K562 (cell line): Measurements from ENCODE around the gene RBFOX1. TPM values are rescaled to one million over a fixed set of nuclear protein-coding genes. Genes with fewer than 3 reads are reported as not detected.
A peak's percentile ranks its signal among the peaks of the same experiment; 100 is the strongest.

Source experiments
- ATAC-seq: fragments of 200-7000 bp; cut with Tn5 transposase; 3 replicates; pipeline ENCODE4 v1.9.1; 2020; ENCODE audit warnings: moderate library complexity
- BruUV-seq: library from RNA; stranded (reverse); fragments of 400-500 nt; replicated peaks from 2 replicates; lab custom pipeline; 2021; lab: Mats Ljungman, UMichigan
- CTCF ChIA-PET: fragments of 300-600 bp; formaldehyde crosslinking; extraction: SDS; loops from one replicate; lab custom pipeline; 2021; ENCODE audit warnings: low intra/inter-chr PET ratio; lab: Yijun Ruan, JAX
- POLR2A ChIA-PET: fragments of 300-600, 350-650 bp; sonication (Branson Sonifier 250); formaldehyde crosslinking; extraction: SDS; loops from one replicate; lab custom pipeline; 2021; ENCODE audit warnings: antibody characterized with exemption, inconsistent platforms; lab: Yijun Ruan, JAX
- DNase-seq, 4 experiments: peaks; one replicate each; pipeline versions ENCODE4 v3.0.0 to v3.0.0-alpha.2; 2011 to 2018; ENCODE audit warnings: low spot score in 3 of 4, mixed read lengths in 3 of 4; ENCODE audit errors: extremely low read depth in 1 of 4
- FAIRE-seq: peaks from 2 replicates; lab custom pipeline; 2011; peaks lifted over from hg19 to GRCh38; lab: Jason Lieb, UNC
- H2AFZ ChIP-seq: 2 replicates; pipeline ENCODE4 v1.6.0; 2011; ENCODE audit warnings: low read depth, low read length, control low read depth, inconsistent platforms
- H3K27ac ChIP-seq: fragments of 200-600 bp; 3 replicates; pipeline ENCODE4 v1.8.0; 2011; ENCODE audit warnings: low read depth, mild to moderate bottlenecking, control low read depth, inconsistent platforms, low read length, moderate library complexity, mixed read lengths; ENCODE audit errors: extremely low read depth
- H3K27me3 ChIP-seq, 2 experiments: fragments of 300-600 bp in 1 of 2; 2 replicates in 1 of 2; 3 replicates in 1 of 2; pipeline versions ENCODE4 v1.6.0 to v1.8.0; 2011; ENCODE audit warnings: inconsistent platforms in 2 of 2, low read length in 2 of 2, mild to moderate bottlenecking in 1 of 2, mixed read lengths in 1 of 2, moderate library complexity in 1 of 2; ENCODE audit not compliant: control insufficient read depth in 2 of 2, insufficient read depth in 2 of 2
- H3K36me3 ChIP-seq: fragments of 300-600 bp; 3 replicates; pipeline ENCODE4 v1.8.0; 2011; ENCODE audit warnings: mild to moderate bottlenecking, low read length, inconsistent platforms; ENCODE audit not compliant: control insufficient read depth, insufficient read depth
- H3K4me1 ChIP-seq, 2 experiments: fragments of 200-600 bp in 1 of 2; replicated peaks in 1 of 2; 2 replicates in 1 of 2; 3 replicates in 1 of 2; pipeline versions ENCODE4 v1.5.1 to v1.8.0; 2011; ENCODE audit warnings: inconsistent platforms in 2 of 2, low read length in 2 of 2, mild to moderate bottlenecking in 1 of 2, mixed read lengths in 1 of 2, moderate library complexity in 1 of 2; ENCODE audit not compliant: control insufficient read depth in 2 of 2, insufficient read depth in 2 of 2
- H3K4me2 ChIP-seq: 2 replicates; pipeline ENCODE4 v1.6.1; 2011; ENCODE audit warnings: low read length, control low read depth, inconsistent platforms, mixed read lengths; ENCODE audit not compliant: insufficient read depth
- H3K4me3 ChIP-seq: fragments of 200-600 bp; sonication (generic), shearing (Covaris generic); 2 replicates; pipeline ENCODE4 v1.5.1; 2016; ENCODE audit warnings: control low read depth, inconsistent platforms
- H3K79me2 ChIP-seq: fragments of 200-600 bp; 3 replicates; pipeline ENCODE4 v1.8.0; 2011; ENCODE audit warnings: low read length, inconsistent platforms; ENCODE audit not compliant: control insufficient read depth, insufficient read depth
- H3K9ac ChIP-seq, 2 experiments: 2 replicates each; pipeline versions ENCODE4 v1.6.0 to v1.6.1; 2011; ENCODE audit warnings: low read depth in 2 of 2, low read length in 2 of 2, control low read depth in 1 of 2, inconsistent platforms in 1 of 2, mild to moderate bottlenecking in 1 of 2, mixed read lengths in 1 of 2; ENCODE audit not compliant: insufficient read depth in 1 of 2
- H3K9me1 ChIP-seq: one replicate; pipeline ENCODE4 v1.6.0; 2011; ENCODE audit warnings: inconsistent platforms, mild to moderate bottlenecking, low read length, moderate library complexity; ENCODE audit not compliant: control insufficient read depth, insufficient read depth
- H3K9me3 ChIP-seq: replicated peaks from 2 replicates; pipeline ENCODE4 v1.5.1; 2011; ENCODE audit warnings: low read depth, low read length, inconsistent platforms; ENCODE audit not compliant: control insufficient read depth, insufficient read depth
- H4K20me1 ChIP-seq: replicated peaks from 2 replicates; pipeline ENCODE4 v1.6.1; 2011; ENCODE audit warnings: low read length, inconsistent platforms, mixed read lengths; ENCODE audit not compliant: control insufficient read depth, insufficient read depth
- FOXP1 ChIP-seq: sonication (generic); formaldehyde crosslinking; IDR thresholded peaks from 2 replicates; pipeline ENCODE4 v1.8.0; 2022; ENCODE audit warnings: mild to moderate bottlenecking, missing genetic modification reagents
- GABPA ChIP-seq: fragments of 200-800 bp; sonication (Bioruptor generic); conservative IDR thresholded peaks from 2 replicates; pipeline ENCODE4 v1.6.1; 2016; ENCODE audit warnings: low read depth, missing genetic modification characterization, missing compliant biosample characterization
- HNRNPK ChIP-seq: fragments of 200-400 bp; formaldehyde crosslinking; IDR thresholded peaks from one replicate; pipeline ENCODE4 v1.6.1; 2018; ENCODE audit warnings: mild to moderate bottlenecking, low read depth, low read length; ENCODE audit not compliant: poor library complexity, severe bottlenecking
- HNRNPL ChIP-seq: fragments of 200-400 bp; formaldehyde crosslinking; IDR thresholded peaks from 2 replicates; pipeline ENCODE4 v1.6.1; 2017; ENCODE audit warnings: low read depth, mild to moderate bottlenecking, low read length
- KLF1 ChIP-seq: fragments of 450-650 bp; IDR thresholded peaks from 2 replicates; pipeline ENCODE4 v1.6.1; 2016; ENCODE audit warnings: missing genetic modification characterization, missing compliant biosample characterization
- PHF8 ChIP-seq: fragments of 200-600 bp; sonication (generic); IDR thresholded peaks from 2 replicates; pipeline ENCODE4 v1.6.1; 2012; ENCODE audit warnings: mixed run types, mild to moderate bottlenecking, inconsistent platforms, low read length, moderate library complexity, borderline replicate concordance
- SAFB ChIP-seq: fragments of 200-400 bp; formaldehyde crosslinking; IDR thresholded peaks from 2 replicates; pipeline ENCODE4 v1.6.1; 2017; ENCODE audit warnings: low read depth, low read length, borderline replicate concordance
- TAF1 ChIP-seq: IDR thresholded peaks from 2 replicates; pipeline ENCODE4 v1.6.1; 2011; ENCODE audit warnings: mild to moderate bottlenecking, low read length, moderate library complexity; ENCODE audit not compliant: insufficient read depth, control insufficient read depth, severe bottlenecking; ENCODE audit errors: extremely low read depth
- ZEB2 ChIP-seq: fragments of 450-650 bp; IDR thresholded peaks from 2 replicates; pipeline ENCODE4 v1.6.1; 2016
- ZNF785 ChIP-seq: fragments of 250-450 bp; sonication (Bioruptor Pico); IDR thresholded peaks from 2 replicates; pipeline ENCODE4 v1.4.0; 2020; ENCODE audit warnings: mild to moderate bottlenecking
- WGBS: fragments of 100-300 bp; shearing (Covaris generic); methylation state at CpG from one replicate; pipeline ENCODE4 v1.1.6; 2016; ENCODE audit warnings: low coverage, mixed read lengths; ENCODE audit not compliant: insufficient coverage; ENCODE audit errors: missing lambda C conversion rate; 5-methylcytosine and 5-hydroxymethylcytosine counted together
- in situ Hi-C: fragments of 300-500 bp; cut with MboI; formaldehyde crosslinking; loops from 4 replicates; pipeline ENCODE4 v1.15.0; 2018; ENCODE audit warnings: inconsistent platforms, mixed read lengths
- intact Hi-C: fragments of 100-400 bp; cut with micrococcal nuclease; formaldehyde crosslinking; loops from 2 replicates; pipeline ENCODE4 v1.14.2; 2022
- polyA plus RNA-seq, 8 experiments: library from polyadenylated mRNA; depleted of rRNA in 4 of 8; stranded (reverse) in 5 of 8; unstranded in 3 of 8; fragments of >200 nt; fragmentation: Nextera tagmentation in 2 of 8; fragmentation: Illumina TruSeq in 1 of 8; extraction: Ambion mirVana in 2 of 8; extraction: Trizol in 1 of 8; gene quantifications; 2 replicates each; pipeline versions ENCODE4 v1.2.1 to v1.2.3, GENCODE V29; 2011 to 2014; ENCODE audit warnings: inconsistent platforms in 1 of 8, missing spikeins in 1 of 8
- total RNA-seq, 7 experiments: library from RNA; depleted of rRNA in 6 of 7; stranded (reverse); fragments of >200 nt in 6 of 7; fragmentation: Illumina TruSeq in 2 of 7; extraction: Trizol in 2 of 7; gene quantifications; 2 replicates each; pipeline versions ENCODE4 v1.2.1 to v1.2.3, GENCODE V29; 2011 to 2021; ENCODE audit warnings: low replicate concordance in 1 of 7
- TF ChIP-seq, protein P1 (sequence below): fragments of 450-650 bp; formaldehyde crosslinking; IDR thresholded peaks from 2 replicates; pipeline ENCODE4 v1.4.0; 2022; ENCODE audit warnings: missing genetic modification characterization

Gene RBFOX1
- total and polyA plus RNA-seq, 9 of the 15 experiments (the other 6 are each of a cell fraction or from before 2014, with no cell fraction given), result 0.03 TPM; not detected in 8

DNA sequence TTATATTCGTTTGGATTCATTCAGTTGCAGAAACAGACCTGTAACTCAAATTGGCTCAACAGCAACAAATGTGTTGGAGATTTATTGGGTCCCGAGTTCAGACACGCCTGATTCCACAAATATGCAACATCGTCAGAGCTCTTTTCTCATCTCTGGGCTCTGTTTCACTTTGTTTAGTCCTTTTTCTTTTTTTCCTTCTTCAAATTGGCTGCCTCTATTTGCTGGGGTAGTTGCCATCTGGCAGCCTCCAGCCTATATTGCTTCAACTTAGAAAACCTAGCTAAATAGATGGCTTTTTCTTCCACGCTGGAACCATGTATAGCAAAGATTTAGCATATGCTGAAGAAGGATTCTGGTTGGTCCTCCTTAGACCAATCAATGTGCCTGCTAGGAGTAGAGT is 398.5 kb downstream of the RBFOX1 start:
- FAIRE-seq (no peak), ATAC-seq (peak; percentile 57; the same call in 2 of the 3 replicates), DNase-seq (peak in 1 of 4 experiments; percentile 24)
- Histone ChIP-seq H3K4me1 (no peaks in the 10 kb centered on the region), H4K20me1 (no peaks in the 10 kb centered on the region), H3K27ac (no peak overlapping the region), H3K9me1 (no peaks in the 10 kb centered on the region), H2AFZ (no peak overlapping the region), H3K4me2 (no peak overlapping the region), H3K9me3 (no peaks in the 10 kb centered on the region), H3K4me3 (no peak overlapping the region), H3K9ac (no peak overlapping the region), H3K36me3 (no peaks in the 10 kb centered on the region), H3K27me3 (no peaks in the 10 kb centered on the region), H3K79me2 (no peaks in the 10 kb centered on the region)
- intact Hi-C loops (no loop called here), in situ Hi-C loops (no loop called here)
- ChIA-PET POLR2A (interaction anchor here (1.0 kb wide), 1 partner anchor 10 kb away, joined by 6 read pairs; no protein-coding TSS in a partner anchor), CTCF (no interaction called here)
- WGBS, result 5% methylated on average over 5 of the region's 5 CpGs
- TF ChIP-seq ZEB2 (no peak), FOXP1 (CRISPR knock-in tag) (no peak), SAFB (no peak), ZNF785 (CRISPR knock-in tag) (no peak), TAF1 (no peak), KLF1 (no peak), GABPA (no peak), PHF8 (no peak), HNRNPL (no peak), HNRNPK (no peak)
- TF ChIP-seq, protein P1, sequence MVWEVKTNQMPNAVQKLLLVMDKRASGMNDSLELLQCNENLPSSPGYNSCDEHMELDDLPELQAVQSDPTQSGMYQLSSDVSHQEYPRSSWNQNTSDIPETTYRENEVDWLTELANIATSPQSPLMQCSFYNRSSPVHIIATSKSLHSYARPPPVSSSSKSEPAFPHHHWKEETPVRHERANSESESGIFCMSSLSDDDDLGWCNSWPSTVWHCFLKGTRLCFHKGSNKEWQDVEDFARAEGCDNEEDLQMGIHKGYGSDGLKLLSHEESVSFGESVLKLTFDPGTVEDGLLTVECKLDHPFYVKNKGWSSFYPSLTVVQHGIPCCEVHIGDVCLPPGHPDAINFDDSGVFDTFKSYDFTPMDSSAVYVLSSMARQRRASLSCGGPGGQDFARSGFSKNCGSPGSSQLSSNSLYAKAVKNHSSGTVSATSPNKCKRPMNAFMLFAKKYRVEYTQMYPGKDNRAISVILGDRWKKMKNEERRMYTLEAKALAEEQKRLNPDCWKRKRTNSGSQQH (CRISPR knock-in tag), result no peak
- BruUV-seq, result no TSS peak
